K562 (cell line): ENCODE data around the gene TPO. TPM values are rescaled to one million over a fixed set of nuclear protein-coding genes. Genes with fewer than 3 reads are reported as not detected.

Source experiments
- ATAC-seq: fragments of 200-7000 bp; cut with Tn5 transposase; 3 replicates; pipeline ENCODE4 v1.9.1; 2020; ENCODE audit warnings: moderate library complexity
- BruUV-seq: library from RNA; stranded (reverse); fragments of 400-500 nt; replicated peaks from 2 replicates; lab custom pipeline; 2021; lab: Mats Ljungman, UMichigan
- CTCF ChIA-PET: fragments of 300-600 bp; formaldehyde crosslinking; extraction: SDS; loops from one replicate; lab custom pipeline; 2021; ENCODE audit warnings: low intra/inter-chr PET ratio; lab: Yijun Ruan, JAX
- POLR2A ChIA-PET: fragments of 300-600, 350-650 bp; sonication (Branson Sonifier 250); formaldehyde crosslinking; extraction: SDS; loops from one replicate; lab custom pipeline; 2021; ENCODE audit warnings: antibody characterized with exemption, inconsistent platforms; lab: Yijun Ruan, JAX
- DNase-seq, 4 experiments: peaks; one replicate each; pipeline versions ENCODE4 v3.0.0 to v3.0.0-alpha.2; 2011 to 2018; ENCODE audit warnings: low spot score in 3 of 4, mixed read lengths in 3 of 4; ENCODE audit errors: extremely low read depth in 1 of 4
- FAIRE-seq: peaks from 2 replicates; lab custom pipeline; 2011; peaks lifted over from hg19 to GRCh38; lab: Jason Lieb, UNC
- H2AFZ ChIP-seq: 2 replicates; pipeline ENCODE4 v1.6.0; 2011; ENCODE audit warnings: low read depth, low read length, control low read depth, inconsistent platforms
- H3K27ac ChIP-seq: fragments of 200-600 bp; 3 replicates; pipeline ENCODE4 v1.8.0; 2011; ENCODE audit warnings: low read depth, mild to moderate bottlenecking, control low read depth, inconsistent platforms, low read length, moderate library complexity, mixed read lengths; ENCODE audit errors: extremely low read depth
- H3K27me3 ChIP-seq, 2 experiments: fragments of 300-600 bp in 1 of 2; 2 replicates in 1 of 2; 3 replicates in 1 of 2; pipeline versions ENCODE4 v1.6.0 to v1.8.0; 2011; ENCODE audit warnings: inconsistent platforms in 2 of 2, low read length in 2 of 2, mild to moderate bottlenecking in 1 of 2, mixed read lengths in 1 of 2, moderate library complexity in 1 of 2; ENCODE audit not compliant: control insufficient read depth in 2 of 2, insufficient read depth in 2 of 2
- H3K36me3 ChIP-seq: fragments of 300-600 bp; 3 replicates; pipeline ENCODE4 v1.8.0; 2011; ENCODE audit warnings: mild to moderate bottlenecking, low read length, inconsistent platforms; ENCODE audit not compliant: control insufficient read depth, insufficient read depth
- H3K4me1 ChIP-seq, 2 experiments: fragments of 200-600 bp in 1 of 2; replicated peaks in 1 of 2; 2 replicates in 1 of 2; 3 replicates in 1 of 2; pipeline versions ENCODE4 v1.5.1 to v1.8.0; 2011; ENCODE audit warnings: inconsistent platforms in 2 of 2, low read length in 2 of 2, mild to moderate bottlenecking in 1 of 2, mixed read lengths in 1 of 2, moderate library complexity in 1 of 2; ENCODE audit not compliant: control insufficient read depth in 2 of 2, insufficient read depth in 2 of 2
- H3K4me2 ChIP-seq: 2 replicates; pipeline ENCODE4 v1.6.1; 2011; ENCODE audit warnings: low read length, control low read depth, inconsistent platforms, mixed read lengths; ENCODE audit not compliant: insufficient read depth
- H3K4me3 ChIP-seq: fragments of 200-600 bp; sonication (generic), shearing (Covaris generic); 2 replicates; pipeline ENCODE4 v1.5.1; 2016; ENCODE audit warnings: control low read depth, inconsistent platforms
- H3K79me2 ChIP-seq: fragments of 200-600 bp; 3 replicates; pipeline ENCODE4 v1.8.0; 2011; ENCODE audit warnings: low read length, inconsistent platforms; ENCODE audit not compliant: control insufficient read depth, insufficient read depth
- H3K9ac ChIP-seq, 2 experiments: 2 replicates each; pipeline versions ENCODE4 v1.6.0 to v1.6.1; 2011; ENCODE audit warnings: low read depth in 2 of 2, low read length in 2 of 2, control low read depth in 1 of 2, inconsistent platforms in 1 of 2, mild to moderate bottlenecking in 1 of 2, mixed read lengths in 1 of 2; ENCODE audit not compliant: insufficient read depth in 1 of 2
- H3K9me1 ChIP-seq: one replicate; pipeline ENCODE4 v1.6.0; 2011; ENCODE audit warnings: inconsistent platforms, mild to moderate bottlenecking, low read length, moderate library complexity; ENCODE audit not compliant: control insufficient read depth, insufficient read depth
- H3K9me3 ChIP-seq: replicated peaks from 2 replicates; pipeline ENCODE4 v1.5.1; 2011; ENCODE audit warnings: low read depth, low read length, inconsistent platforms; ENCODE audit not compliant: control insufficient read depth, insufficient read depth
- H4K20me1 ChIP-seq: replicated peaks from 2 replicates; pipeline ENCODE4 v1.6.1; 2011; ENCODE audit warnings: low read length, inconsistent platforms, mixed read lengths; ENCODE audit not compliant: control insufficient read depth, insufficient read depth
- ZNF174 ChIP-seq: fragments of 250-450 bp; sonication (Bioruptor Pico); IDR thresholded peaks from 2 replicates; pipeline ENCODE4 v1.4.0; 2020; ENCODE audit warnings: mild to moderate bottlenecking
- WGBS: fragments of 100-300 bp; shearing (Covaris generic); methylation state at CpG from one replicate; pipeline ENCODE4 v1.1.6; 2016; ENCODE audit warnings: low coverage, mixed read lengths; ENCODE audit not compliant: insufficient coverage; ENCODE audit errors: missing lambda C conversion rate; 5-methylcytosine and 5-hydroxymethylcytosine counted together
- in situ Hi-C: fragments of 300-500 bp; cut with MboI; formaldehyde crosslinking; loops from 4 replicates; pipeline ENCODE4 v1.15.0; 2018; ENCODE audit warnings: inconsistent platforms, mixed read lengths
- intact Hi-C: fragments of 100-400 bp; cut with micrococcal nuclease; formaldehyde crosslinking; loops from 2 replicates; pipeline ENCODE4 v1.14.2; 2022
- polyA plus RNA-seq, 8 experiments: library from polyadenylated mRNA; depleted of rRNA in 4 of 8; stranded (reverse) in 5 of 8; unstranded in 3 of 8; fragments of >200 nt; fragmentation: Nextera tagmentation in 2 of 8; fragmentation: Illumina TruSeq in 1 of 8; extraction: Ambion mirVana in 2 of 8; extraction: Trizol in 1 of 8; gene quantifications; 2 replicates each; pipeline versions ENCODE4 v1.2.1 to v1.2.3, GENCODE V29; 2011 to 2014; ENCODE audit warnings: inconsistent platforms in 1 of 8, missing spikeins in 1 of 8
- total RNA-seq, 7 experiments: library from RNA; depleted of rRNA in 6 of 7; stranded (reverse); fragments of >200 nt in 6 of 7; fragmentation: Illumina TruSeq in 2 of 7; extraction: Trizol in 2 of 7; gene quantifications; 2 replicates each; pipeline versions ENCODE4 v1.2.1 to v1.2.3, GENCODE V29; 2011 to 2021; ENCODE audit warnings: low replicate concordance in 1 of 7
- TF ChIP-seq, protein P1 (sequence below), 2 experiments: IDR thresholded peaks; 2 replicates each; pipeline ENCODE4 v1.6.1; 2012; ENCODE audit warnings: improper control_type of control experiment in 2 of 2, low read depth in 2 of 2, low read length in 2 of 2, borderline replicate concordance in 1 of 2

TPO gene
- total and polyA plus RNA-seq, 9 of the 15 experiments (the other 6 are each of a cell fraction or from before 2014, with no cell fraction given): not detected

DNA sequence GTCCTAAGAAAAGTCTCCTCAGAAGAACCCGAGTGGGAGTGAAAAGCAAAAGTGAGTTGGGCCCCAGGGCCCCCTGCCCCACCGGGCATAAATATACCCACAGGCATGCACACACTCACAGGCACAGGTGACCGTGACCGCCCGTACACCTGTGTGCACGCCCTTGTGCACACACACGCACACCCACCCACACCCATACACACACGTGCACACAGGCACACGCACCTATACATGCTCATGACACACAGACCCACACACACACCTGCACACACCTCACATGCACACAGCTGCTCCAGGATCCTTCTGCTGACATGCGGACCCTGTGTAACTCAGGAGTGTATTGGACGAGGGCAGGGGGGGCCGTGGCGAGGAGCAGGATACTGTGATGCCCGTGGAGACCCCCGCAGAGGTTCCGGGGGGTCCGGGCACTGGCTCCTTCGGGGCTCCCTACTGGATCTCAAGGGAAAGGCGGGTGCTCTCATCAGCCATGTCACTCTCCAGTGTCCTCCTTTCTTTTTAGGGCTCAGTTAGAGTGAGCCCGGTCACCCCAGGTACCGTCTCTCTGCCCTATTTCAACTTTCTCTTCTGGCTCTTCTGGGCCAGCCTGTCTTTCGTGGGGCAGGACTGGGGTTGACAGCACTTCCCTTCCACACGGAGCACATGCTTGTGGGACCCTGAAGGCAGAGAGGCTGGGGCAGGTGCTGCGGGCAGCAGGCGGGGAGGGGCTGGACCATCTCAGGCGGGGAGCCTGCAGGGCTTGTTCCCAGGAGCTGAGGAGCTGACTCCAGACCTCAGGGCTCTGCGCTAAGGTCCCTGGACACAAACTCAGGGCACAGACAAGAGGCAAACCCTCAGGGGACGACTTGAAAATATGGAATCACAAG lies 48.5 kb downstream of the TPO start:
- no peak for ATAC-seq
- no peaks in the 10 kb centered on the region for H4K20me1 ChIP-seq
- BruUV-seq: no TSS peak
- H3K36me3 ChIP-seq: no peaks in the 10 kb centered on the region
- H3K9me1 ChIP-seq: no peaks in the 10 kb centered on the region
- no peak overlapping the region for H2AFZ ChIP-seq
- POLR2A ChIA-PET: no interaction called here
- CTCF ChIA-PET: interaction anchor here (0.6 kb wide), 1 partner anchor 24 kb away, joined by 3 read pairs; no protein-coding TSS in a partner anchor
- no peak overlapping the region for H3K9ac ChIP-seq
- no peaks in the 10 kb centered on the region for H3K4me1 ChIP-seq
- H3K4me3 ChIP-seq: no peak overlapping the region
- intact Hi-C loops: no loop called here
- no peaks in the 10 kb centered on the region for H3K27me3 ChIP-seq
- H3K27ac ChIP-seq: no peak overlapping the region
- no peak for DNase-seq
- no peaks in the 10 kb centered on the region for H3K9me3 ChIP-seq
- TF ChIP-seq ZNF174 (CRISPR knock-in tag): no peak
- no peak overlapping the region for H3K4me2 ChIP-seq
- no peaks in the 10 kb centered on the region for H3K79me2 ChIP-seq
- in situ Hi-C loops: no loop called here
- no peak for FAIRE-seq
- 2% methylated on average over 19 of the region's 28 CpGs for WGBS

DNA sequence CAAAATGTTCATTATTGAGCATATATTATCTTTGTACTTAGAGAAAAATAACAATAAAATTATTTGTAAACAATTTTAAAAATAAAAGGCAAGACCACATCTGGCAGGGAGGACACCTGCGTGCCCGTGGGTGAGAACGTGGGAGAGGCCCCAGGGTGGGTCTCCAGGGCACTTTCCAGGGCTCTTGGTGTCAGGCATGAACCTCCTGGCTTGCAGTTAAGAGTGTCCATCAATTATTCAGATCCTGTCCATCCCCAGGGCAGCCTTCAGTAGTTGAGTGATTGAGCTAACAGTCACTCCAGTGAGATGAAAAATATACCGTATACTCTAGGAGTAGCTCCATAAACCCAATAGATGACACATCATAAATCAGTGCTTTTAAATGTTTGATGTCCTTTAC lies 49.7 kb downstream of the TPO start:
- H3K79me2 ChIP-seq: no peaks in the 10 kb centered on the region
- H3K4me3 ChIP-seq: no peak overlapping the region
- FAIRE-seq (no peak), DNase-seq (no peak), ATAC-seq (no peak)
- H3K27ac ChIP-seq: no peak overlapping the region
- no peaks in the 10 kb centered on the region for H4K20me1 ChIP-seq
- H3K9me1 ChIP-seq: no peaks in the 10 kb centered on the region
- H3K36me3 ChIP-seq: no peaks in the 10 kb centered on the region
- H2AFZ ChIP-seq: no peak overlapping the region
- ChIA-PET CTCF (interaction anchor here (0.6 kb wide), 1 partner anchor 23 kb away, joined by 3 read pairs; no protein-coding TSS in a partner anchor), POLR2A (interaction anchor here (0.7 kb wide), 1 partner anchor 128 kb away, joined by 4 read pairs; no protein-coding TSS in a partner anchor)
- WGBS: 0% methylated on average over 4 of the region's 4 CpGs
- in situ Hi-C loops (no loop called here), intact Hi-C loops (no loop called here)
- H3K9ac ChIP-seq: no peak overlapping the region
- H3K4me2 ChIP-seq: no peak overlapping the region
- no peaks in the 10 kb centered on the region for H3K4me1 ChIP-seq
- no TSS peak for BruUV-seq
- TF ChIP-seq, protein P1, sequence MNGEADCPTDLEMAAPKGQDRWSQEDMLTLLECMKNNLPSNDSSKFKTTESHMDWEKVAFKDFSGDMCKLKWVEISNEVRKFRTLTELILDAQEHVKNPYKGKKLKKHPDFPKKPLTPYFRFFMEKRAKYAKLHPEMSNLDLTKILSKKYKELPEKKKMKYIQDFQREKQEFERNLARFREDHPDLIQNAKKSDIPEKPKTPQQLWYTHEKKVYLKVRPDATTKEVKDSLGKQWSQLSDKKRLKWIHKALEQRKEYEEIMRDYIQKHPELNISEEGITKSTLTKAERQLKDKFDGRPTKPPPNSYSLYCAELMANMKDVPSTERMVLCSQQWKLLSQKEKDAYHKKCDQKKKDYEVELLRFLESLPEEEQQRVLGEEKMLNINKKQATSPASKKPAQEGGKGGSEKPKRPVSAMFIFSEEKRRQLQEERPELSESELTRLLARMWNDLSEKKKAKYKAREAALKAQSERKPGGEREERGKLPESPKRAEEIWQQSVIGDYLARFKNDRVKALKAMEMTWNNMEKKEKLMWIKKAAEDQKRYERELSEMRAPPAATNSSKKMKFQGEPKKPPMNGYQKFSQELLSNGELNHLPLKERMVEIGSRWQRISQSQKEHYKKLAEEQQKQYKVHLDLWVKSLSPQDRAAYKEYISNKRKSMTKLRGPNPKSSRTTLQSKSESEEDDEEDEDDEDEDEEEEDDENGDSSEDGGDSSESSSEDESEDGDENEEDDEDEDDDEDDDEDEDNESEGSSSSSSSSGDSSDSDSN (IDR thresholded peaks at IDR 0.05; ENCODE audit: borderline replicate concordance in 1 of 2, low read depth in 2 of 2, low read length in 2 of 2): no peak
- no peaks in the 10 kb centered on the region for H3K27me3 ChIP-seq
- no peaks in the 10 kb centered on the region for H3K9me3 ChIP-seq
